ENCODE measurements around the gene HSPA9. TPM values are rescaled to one million over a fixed set of nuclear protein-coding genes. Genes with fewer than 3 reads are reported as not detected.
A peak's percentile ranks its signal among the peaks of the same experiment; 100 is the strongest.

The HSPA9 gene
- total and polyA plus RNA-seq, 10 of the 15 experiments (the other 5 are each of a cell fraction or from before 2014, with no cell fraction given): 145 to 455 (median 343) TPM

DNA sequence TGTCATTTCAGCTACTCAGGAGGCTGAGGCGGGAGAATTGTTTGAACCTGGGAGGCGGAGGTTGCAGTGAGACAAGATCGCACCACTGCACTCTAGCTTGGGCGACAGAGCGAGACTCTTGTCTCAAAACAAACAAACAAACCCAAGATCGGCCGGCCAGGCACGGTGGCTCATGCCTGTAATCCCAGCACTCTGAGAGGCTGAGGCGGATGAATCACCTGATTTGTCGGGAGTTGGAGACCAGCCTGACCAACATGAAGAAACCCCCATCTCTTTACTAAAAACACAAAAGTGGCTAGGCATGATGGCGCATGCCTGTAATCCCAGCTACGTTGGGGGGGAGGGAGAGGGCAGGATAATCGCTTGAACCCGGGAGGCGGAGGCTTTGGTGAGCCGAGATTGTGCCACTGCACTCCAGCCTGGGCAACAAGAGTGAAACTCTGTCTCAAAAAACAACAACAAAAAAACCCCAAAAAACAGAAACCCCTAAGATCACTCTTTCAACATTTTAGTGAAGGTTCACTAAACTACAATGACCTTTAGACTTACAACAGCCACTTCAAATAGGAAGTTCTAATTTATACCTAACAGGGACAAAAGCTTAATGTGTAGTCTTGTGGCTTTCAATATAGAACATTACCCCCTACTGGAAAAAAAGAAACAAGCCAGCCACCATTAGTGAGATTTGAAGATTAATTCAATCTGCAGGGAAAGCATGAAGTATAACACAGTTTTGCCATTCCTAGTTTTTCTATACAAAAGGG is 7.0 kb downstream of the HSPA9 start:
- Histone ChIP-seq H3K4me2 (ENCODE audit: control insufficient read depth, insufficient read depth) (no peak overlapping the region), H4K20me1 (ENCODE audit: control insufficient read depth, insufficient read depth) (no peaks in the 10 kb centered on the region; the same call in 1 of the 2 replicates), H3K27ac (ENCODE audit: control insufficient read depth, insufficient read depth) (no peak overlapping the region), H3K9ac (ENCODE audit: control insufficient read depth, insufficient read depth, low read length) (no peak overlapping the region), H2AFZ (ENCODE audit: control insufficient read depth, low read depth, low read length) (no peak overlapping the region), H3K9me3 (replicated peaks; ENCODE audit: control insufficient read depth, insufficient read depth, low read length) (no peaks in the 10 kb centered on the region), H3K27me3 (replicated peaks in 1 of 2; ENCODE audit: control insufficient read depth in 2 of 2, insufficient read depth in 2 of 2, low read length in 1 of 2) (no peaks in the 10 kb centered on the region), H3K4me1 (ENCODE audit: control insufficient read depth, insufficient read depth, low read length) (no peaks in the 10 kb centered on the region), H3K4me3 (no peak overlapping the region), H3K36me3 (ENCODE audit: control insufficient read depth in 2 of 2, insufficient read depth in 2 of 2, low read length in 1 of 2) (peaks cover 23 to 57% of the 10 kb centered on the region in 2 experiments), H3K79me2 (ENCODE audit: control insufficient read depth, insufficient read depth, low read length) (peaks cover 48% of the 10 kb centered on the region)
- in situ Hi-C loops (cut with MboI): no loop called here
- BruUV-seq (replicated peaks): no TSS peak
- ChIA-PET RAD21 (ENCODE audit: unreplicated experiment) (no interaction called here), CTCF (interaction anchor here (0.6 to 2.4 kb wide), 6 partner anchors 12 to 394 kb away, joined by 3 to 11 read pairs (median 4); no protein-coding TSS in a partner anchor), SMC1A (ENCODE audit: uncharacterized antibody, unreplicated experiment) (interaction anchor here (0.8 to 2.3 kb wide), 4 partner anchors 9 to 64 kb away, joined by 3 to 7 read pairs (median 5); no protein-coding TSS in a partner anchor), POLR2A (no interaction called here)
- peak; percentile 16; the same call in 1 of the 3 replicates for ATAC-seq
- FAIRE-seq: no peak
- no peak for DNase-seq (ENCODE audit: low read depth, low spot score)
- WGBS (ENCODE audit: insufficient coverage, insufficient replicate concordance, low lambda C conversion rate, missing lambda C conversion rate): 82% methylated on average over 16 of the region's 16 CpGs
- intact Hi-C loops (cut with micrococcal nuclease; ENCODE audit: unreplicated experiment): no loop called here
- TF ChIP-seq SUZ12 (IDR thresholded peaks at IDR 0.05; ENCODE audit: unreplicated experiment) (no peak), MLLT1 (IDR thresholded peaks at IDR 0.05) (peak; percentile 69; the same call in 1 of the 2 replicates)

- H3K4me2 ChIP-seq (ENCODE audit: control insufficient read depth, insufficient read depth): no peak overlapping the region
- ATAC-seq: no peak
- no peak overlapping the region for H3K4me3 ChIP-seq
- RAD21 ChIA-PET (ENCODE audit: unreplicated experiment): interaction anchor here (0.7 kb wide), 1 partner anchor 9 kb away, joined by 3 read pairs; the partner anchor contains the start of gene HSPA9
- 78% methylated on average over 3 of the region's 3 CpGs for WGBS (ENCODE audit: insufficient coverage, insufficient replicate concordance, low lambda C conversion rate, missing lambda C conversion rate)
- SMC1A ChIA-PET (ENCODE audit: uncharacterized antibody, unreplicated experiment): interaction anchor here (0.7 to 1.7 kb wide), 5 partner anchors 9 to 354 kb away, joined by 3 to 5 read pairs (median 3); partner anchors contain the start of gene HSPA9
- H3K36me3 ChIP-seq (ENCODE audit: control insufficient read depth in 2 of 2, insufficient read depth in 2 of 2, low read length in 1 of 2): peaks cover 24 to 51% of the 10 kb centered on the region in 2 experiments
- DNase-seq (ENCODE audit: low read depth, low spot score): no peak
- H3K79me2 ChIP-seq (ENCODE audit: control insufficient read depth, insufficient read depth, low read length): peaks cover 36% of the 10 kb centered on the region
- no peaks in the 10 kb centered on the region for H3K27me3 ChIP-seq (replicated peaks in 1 of 2; ENCODE audit: control insufficient read depth in 2 of 2, insufficient read depth in 2 of 2, low read length in 1 of 2)
- no peak overlapping the region for H3K27ac ChIP-seq (ENCODE audit: control insufficient read depth, insufficient read depth)
- no peak for FAIRE-seq
- POLR2A ChIA-PET: interaction anchor here (0.5 to 1.7 kb wide), 2 partner anchors 10 to 16 kb away, joined by 6 to 10 read pairs; no protein-coding TSS in a partner anchor
- BruUV-seq (replicated peaks): no TSS peak
- H4K20me1 ChIP-seq (ENCODE audit: control insufficient read depth, insufficient read depth): no peaks in the 10 kb centered on the region; the same call in 1 of the 2 replicates
- CTCF ChIA-PET: interaction anchor here (0.7 to 2.2 kb wide), 5 partner anchors 13 to 65 kb away, joined by 3 to 8 read pairs (median 4); partner anchors contain the start of gene ETF1
- in situ Hi-C loops (cut with MboI): no loop called here
- no peak overlapping the region for H3K9ac ChIP-seq (ENCODE audit: control insufficient read depth, insufficient read depth, low read length)
- intact Hi-C loops (cut with micrococcal nuclease; ENCODE audit: unreplicated experiment): no loop called here
- no peaks in the 10 kb centered on the region for H3K9me3 ChIP-seq (replicated peaks; ENCODE audit: control insufficient read depth, insufficient read depth, low read length)
- H2AFZ ChIP-seq (ENCODE audit: control insufficient read depth, low read depth, low read length): no peak overlapping the region
- H3K4me1 ChIP-seq (ENCODE audit: control insufficient read depth, insufficient read depth, low read length): no peaks in the 10 kb centered on the region
- TF ChIP-seq MLLT1 (IDR thresholded peaks at IDR 0.05): no peak
- no peak for TF ChIP-seq EGR1 (IDR thresholded peaks at IDR 0.05; ENCODE audit: borderline replicate concordance in 1 of 2, low read depth in 2 of 2, low read length in 2 of 2)
- TF ChIP-seq GABPA (IDR thresholded peaks at IDR 0.05; ENCODE audit: low read depth): no peak
- no peak for TF ChIP-seq ZNF384 (IDR thresholded peaks at IDR 0.05; ENCODE audit: borderline replicate concordance, low read depth, low read length)
- no peak for TF ChIP-seq TARDBP (IDR thresholded peaks at IDR 0.05; ENCODE audit: borderline replicate concordance)
- no peak for TF ChIP-seq IRF4 (IDR thresholded peaks at IDR 0.05; ENCODE audit: low read depth, low read length)
- no peak for TF ChIP-seq SREBF1 (IDR thresholded peaks at IDR 0.05; ENCODE audit: low read length)
- no peak for TF ChIP-seq SIX5 (IDR thresholded peaks at IDR 0.05; ENCODE audit: low read depth, low read length, severe bottlenecking)
- TF ChIP-seq ZNF217 (IDR thresholded peaks at IDR 0.05): no peak
- no peak for TF ChIP-seq RB1 (IDR thresholded peaks at IDR 0.05; ENCODE audit: borderline replicate concordance)
Measured at GRCh38 chr5:138566792-138567191, 8.4 kb downstream of the HSPA9 start.
